ENCODE data around the gene ALPK3.

DNA sequence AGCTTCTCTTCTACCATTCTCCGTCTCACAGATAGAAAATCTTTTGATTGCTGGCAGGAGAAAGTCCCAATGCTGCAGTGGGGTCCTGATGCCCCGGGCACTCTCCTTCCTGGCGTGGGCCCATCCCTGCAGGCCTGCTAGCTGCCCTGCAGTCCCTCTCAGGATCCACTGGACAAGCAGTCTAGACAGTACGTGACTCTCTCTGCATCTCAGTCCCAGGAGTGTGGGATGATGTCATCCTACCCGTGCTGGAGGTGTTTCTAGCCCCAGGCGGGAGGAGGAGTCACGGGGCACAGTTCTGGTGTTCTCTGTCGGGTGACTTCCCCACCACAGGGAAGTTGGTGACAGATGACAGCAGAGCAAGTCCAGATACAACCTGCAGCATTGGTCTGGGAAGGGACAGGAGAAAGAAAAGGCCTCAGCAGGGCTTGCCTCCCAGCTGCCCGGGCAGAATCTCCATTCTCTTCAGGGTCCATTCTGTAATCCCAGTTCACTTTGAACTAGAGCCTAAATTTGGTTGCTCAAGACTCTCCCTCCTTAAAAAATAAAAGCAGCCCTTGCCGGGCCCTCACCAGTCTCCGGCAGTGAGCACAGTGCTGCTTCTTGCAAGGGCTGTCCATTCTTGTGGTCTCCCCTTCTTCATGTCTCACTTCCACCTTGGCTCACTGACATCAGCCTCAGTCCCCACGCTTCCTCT is 97.9 kb downstream of the ALPK3 start:
- TF ChIP-seq POLR2A (IDR thresholded peaks at IDR 0.05) (no peak), CTCF (IDR thresholded peaks at IDR 0.05) (no peak), POLR2AphosphoS5 (IDR thresholded peaks at IDR 0.05; ENCODE audit: insufficient read depth in 1 of 2, low read depth in 1 of 2) (peak; percentile 78 to 93)
